HG03066 (cell line): ENCODE results near the gene SUFU.

Experiments
- ATAC-seq: cut with Tn5 transposase; IDR thresholded peaks from one replicate; pipeline ENCODE4 v1.9.1; 2021; ENCODE audit warnings: low read depth; ENCODE audit not compliant: unreplicated experiment

SUFU gene

GRCh38 chr10:102588875-102589274, 85.1 kb downstream of the SUFU start:
- ATAC-seq = no peak

GRCh38 chr10:102593074-102593803, 89.5 kb downstream of the SUFU start:
- no peak for ATAC-seq

DNA sequence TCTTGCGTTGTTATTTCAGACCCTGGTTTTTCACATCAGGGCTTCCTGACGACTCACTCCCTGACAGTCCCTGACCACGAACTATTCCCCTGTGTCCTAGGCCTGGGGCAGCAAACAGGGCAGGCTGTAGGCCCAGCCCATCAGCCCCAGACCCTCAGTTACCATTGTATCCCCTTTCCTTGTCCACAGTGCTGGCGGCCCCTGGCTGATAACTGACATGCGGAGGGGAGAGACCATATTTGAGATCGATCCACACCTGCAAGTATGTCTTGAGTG, 90.0 kb downstream of the SUFU start:
- ATAC-seq = no peak

GRCh38 chr10:102595293-102595692, 91.5 kb downstream of the SUFU start:
- ATAC-seq = no peak

GRCh38 chr10:102595897-102596296, 92.1 kb downstream of the SUFU start:
- no peak for ATAC-seq

DNA sequence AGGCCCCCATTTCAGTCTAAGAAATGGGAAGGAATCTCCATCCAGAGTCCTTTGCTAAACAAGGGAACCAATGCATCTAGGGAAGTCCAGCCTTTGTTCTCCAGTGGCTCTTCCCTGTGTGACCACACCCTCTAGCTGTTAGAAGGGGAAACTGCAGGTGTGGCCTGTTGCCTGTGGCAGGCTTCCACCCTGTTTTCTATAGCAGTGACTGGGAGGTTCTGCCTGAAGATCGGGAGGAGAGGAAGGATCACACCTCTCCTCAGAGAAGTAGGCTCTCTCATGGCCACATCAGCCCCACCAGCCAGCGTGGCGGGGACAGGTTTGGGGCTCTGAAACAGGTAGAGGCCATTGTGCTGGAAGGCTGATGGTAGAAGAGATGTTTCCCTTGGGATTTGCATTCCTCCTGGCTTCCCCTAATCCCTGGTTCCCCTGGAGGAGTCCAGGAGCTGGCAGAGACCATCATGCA, 92.8 kb downstream of the SUFU start:
- ATAC-seq = no peak

GRCh38 chr10:102597131-102597991, 93.6 kb downstream of the SUFU start:
- ATAC-seq = no peak

DNA sequence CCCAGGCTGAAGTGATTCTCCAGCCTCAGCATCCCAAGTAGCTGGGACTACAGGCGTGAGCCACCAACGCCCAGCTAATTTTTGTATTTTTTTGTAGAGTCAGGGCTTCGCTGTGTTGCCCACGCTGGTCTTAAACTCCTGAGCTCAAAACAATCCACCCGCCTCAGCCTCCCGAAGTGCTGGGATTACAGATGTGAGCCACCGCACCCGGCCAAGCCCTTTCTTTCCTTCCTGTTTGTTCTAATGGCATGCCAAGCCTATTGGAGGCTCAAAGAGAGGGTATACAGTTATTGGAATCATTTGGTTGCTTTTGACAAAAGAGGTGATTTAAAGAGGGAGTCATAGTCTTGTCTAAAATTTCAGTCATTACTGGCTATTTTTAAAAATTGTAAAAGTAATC, 94.5 kb downstream of the SUFU start:
- ATAC-seq = no peak

- no peak for ATAC-seq
Observed at GRCh38 chr10:102599565-102600327, 96.0 kb downstream of the SUFU start.

DNA sequence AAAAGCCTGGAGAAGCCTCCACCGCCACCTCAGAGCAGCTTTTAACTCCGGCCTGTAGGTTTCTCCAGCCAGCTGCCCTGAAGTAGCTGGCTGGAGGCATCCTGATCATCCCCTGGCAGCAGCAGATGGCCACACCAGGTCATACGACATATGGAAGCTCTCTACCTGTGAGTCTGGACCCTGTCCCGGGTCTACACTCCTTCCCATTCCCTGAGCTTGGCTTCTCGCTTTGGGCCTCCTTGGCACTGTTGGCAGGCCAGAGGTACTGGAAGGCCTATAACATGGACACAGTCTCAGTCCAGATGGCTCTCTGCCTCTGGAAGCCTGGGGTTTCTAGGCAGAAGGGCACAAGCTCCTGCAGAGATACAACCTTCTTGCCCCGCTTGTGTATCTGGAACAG, 97.0 kb downstream of the SUFU start:
- no peak for ATAC-seq

DNA sequence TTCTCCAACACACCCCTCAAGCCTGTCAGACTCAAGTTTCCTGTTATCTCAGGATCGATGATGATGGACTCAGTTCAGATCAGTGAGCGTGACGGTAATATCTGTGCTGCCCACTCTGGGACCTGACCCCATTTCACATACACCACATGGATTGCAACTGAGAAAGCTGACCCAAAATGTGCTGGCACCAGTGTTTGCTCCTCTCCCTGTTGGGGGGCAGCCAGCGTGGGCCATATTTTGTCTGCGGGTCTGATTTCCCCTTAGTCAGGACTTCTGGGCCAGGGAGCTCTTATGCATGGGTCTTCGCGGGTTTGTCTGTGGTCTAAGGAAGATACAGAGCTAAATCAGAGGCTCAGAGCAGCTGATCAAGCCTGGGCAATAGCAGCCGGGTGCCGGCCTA, 97.9 kb downstream of the SUFU start:
- ATAC-seq = no peak

DNA sequence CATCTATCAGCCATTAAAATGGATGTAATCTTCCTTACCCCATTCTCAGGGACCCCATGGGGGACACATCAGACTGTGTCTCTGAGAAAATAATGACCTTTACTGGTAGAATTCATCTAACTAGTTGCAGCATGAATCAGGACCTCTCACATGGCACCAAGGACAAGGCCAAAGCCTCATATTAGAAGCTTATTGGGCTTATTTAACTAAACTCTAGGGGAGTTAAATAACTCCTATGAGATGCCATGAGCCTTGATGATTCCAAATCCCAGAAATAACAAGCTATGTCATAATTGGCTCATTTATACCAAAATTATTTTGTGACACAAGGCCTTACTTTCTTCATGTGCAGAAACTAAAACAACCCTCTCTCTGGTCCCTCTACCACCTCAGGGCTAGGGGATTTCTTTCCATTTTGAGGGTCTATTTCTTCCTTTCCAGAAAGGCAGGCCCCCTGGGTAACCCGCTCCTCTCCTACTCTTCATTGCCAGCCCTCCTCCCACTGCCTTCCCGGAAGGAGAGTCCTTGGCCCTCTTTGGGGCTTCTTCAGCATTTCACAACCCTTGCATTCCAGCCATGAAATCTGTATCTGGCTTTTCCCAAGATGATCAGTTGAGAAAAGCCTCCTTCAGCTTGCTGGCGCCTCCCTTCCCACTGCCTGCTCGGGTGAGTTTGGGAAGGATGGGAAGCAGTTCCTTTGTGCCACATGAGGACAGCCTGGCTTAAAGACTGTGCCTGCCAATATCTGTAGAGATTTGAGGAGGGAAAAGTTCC, 98.7 kb downstream of the SUFU start:
- ATAC-seq = no peak

DNA sequence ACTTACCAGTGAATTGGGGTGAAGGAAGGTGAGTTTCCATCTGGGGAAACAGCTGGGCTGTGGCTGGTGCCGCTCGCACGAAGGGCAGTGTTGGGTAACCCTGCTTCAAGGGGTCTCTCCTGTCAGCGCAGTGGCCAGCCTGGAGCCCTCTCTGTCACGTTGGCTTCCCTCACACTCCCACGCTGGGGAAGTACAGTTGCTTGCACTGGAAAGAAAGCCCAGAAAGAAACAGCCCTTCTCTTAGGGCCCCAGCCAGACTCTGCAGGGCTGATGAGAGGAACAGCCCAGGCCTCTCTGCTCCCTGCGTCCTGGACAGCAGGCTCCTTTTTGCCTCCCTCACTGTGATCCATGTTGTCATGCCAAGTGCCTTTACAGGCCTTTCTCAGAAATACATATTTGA, 100.2 kb downstream of the SUFU start:
- no peak for ATAC-seq

- ATAC-seq = no peak
Observed at GRCh38 chr10:102604439-102604841, 100.7 kb downstream of the SUFU start.

DNA sequence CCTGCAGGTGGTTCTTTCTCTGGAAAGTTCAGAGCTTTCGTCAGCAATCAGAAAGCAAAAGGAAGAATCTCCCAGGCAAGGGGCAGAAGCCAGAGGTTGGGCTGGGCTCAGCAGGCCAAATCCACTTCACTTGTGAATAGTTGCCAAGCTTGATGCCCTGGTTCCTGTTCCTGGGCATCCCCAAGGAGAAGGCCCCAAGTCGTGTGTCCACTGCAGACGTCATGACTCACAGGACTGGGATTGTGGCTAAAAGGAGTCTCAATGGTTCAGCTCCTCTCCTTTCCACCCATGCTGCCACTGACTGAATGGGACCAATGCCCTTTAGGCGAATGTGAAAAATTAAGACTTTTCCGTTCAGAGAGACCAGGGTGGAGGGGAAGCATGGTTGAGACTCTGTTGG, 101.9 kb downstream of the SUFU start:
- no peak for ATAC-seq

GRCh38 chr10:102608487-102608886, 104.7 kb downstream of the SUFU start:
- no peak for ATAC-seq

GRCh38 chr10:102610441-102610887, 106.7 kb downstream of the SUFU start:
- no peak for ATAC-seq

GRCh38 chr10:102611514-102612087, 107.8 kb downstream of the SUFU start:
- ATAC-seq = no peak

- ATAC-seq = no peak
Observed at GRCh38 chr10:102612964-102613275, 109.1 kb downstream of the SUFU start.

- no peak for ATAC-seq
Observed at GRCh38 chr10:102613286-102613685, 109.5 kb downstream of the SUFU start.
